OCI-LY3 (cell line): Measurements from ENCODE around the gene ATP6V1A.
A peak's percentile ranks its signal among the peaks of the same experiment; 100 is the strongest.

Source experiments
- H2AFZ ChIP-seq: fragments of 200-600, 300-600 bp; shearing (Covaris generic); 2 replicates; pipeline ENCODE4 v1.6.0; 2014; ENCODE audit warnings: antibody characterized with exemption, low read depth, low read length
- H3K27ac ChIP-seq: fragments of 200-600, 300-600 bp; sonication (generic); 2 replicates; pipeline ENCODE4 v1.5.1; 2014; ENCODE audit warnings: mild to moderate bottlenecking, low read length, moderate library complexity, mixed read lengths
- H3K27me3 ChIP-seq: fragments of 200-600, 300-600 bp; sonication (generic); 2 replicates; pipeline ENCODE4 v1.6.1; 2014; ENCODE audit warnings: low read depth, low read length, mixed read lengths
- H3K36me3 ChIP-seq: fragments of 200-600, 300-600 bp; sonication (generic); replicated peaks from 2 replicates; pipeline ENCODE3; 2014; ENCODE audit warnings: low read depth, low read length, mixed read lengths
- H3K4me1 ChIP-seq: fragments of 300-600, 200-600 bp; sonication (generic); 2 replicates; pipeline ENCODE4 v1.6.1; 2014; ENCODE audit warnings: low read length, mixed read lengths
- H3K4me2 ChIP-seq: fragments of 200-600, 300-600 bp; sonication (generic); 2 replicates; pipeline ENCODE4 v1.6.1; 2014; ENCODE audit warnings: low read length, mixed read lengths
- H3K4me3 ChIP-seq: fragments of 300-600, 200-600 bp; sonication (generic); 2 replicates; pipeline ENCODE4 v1.5.1; 2014; ENCODE audit warnings: antibody characterized with exemption, mild to moderate bottlenecking, low read length, moderate library complexity
- H3K79me2 ChIP-seq: fragments of 300-600, 200-600 bp; shearing (Covaris generic); 2 replicates; pipeline ENCODE4 v1.6.1; 2014; ENCODE audit warnings: mild to moderate bottlenecking, low read length, mixed read lengths
- H3K9ac ChIP-seq: fragments of 300-600, 200-600 bp; shearing (Covaris generic); 2 replicates; pipeline ENCODE4 v1.6.0; 2014; ENCODE audit warnings: mild to moderate bottlenecking, low read length, moderate library complexity
- H3K9me3 ChIP-seq: fragments of 200-600, 300-600 bp; shearing (Covaris generic); 2 replicates; pipeline ENCODE4 v1.6.1; 2014; ENCODE audit warnings: low read length, mixed read lengths; ENCODE audit not compliant: insufficient read depth
- H4K20me1 ChIP-seq: fragments of 200-600, 300-600 bp; sonication (generic); 2 replicates; pipeline ENCODE4 v1.6.1; 2016; ENCODE audit warnings: low read length, mixed read lengths; ENCODE audit not compliant: insufficient read depth
- CTCF ChIP-seq: fragments of 200-600, 300-600 bp; sonication (generic); IDR thresholded peaks from 2 replicates; pipeline ENCODE4 v1.5.1; 2014; ENCODE audit warnings: antibody characterized with exemption, low read length, low read depth
- EZH2phosphoT487 ChIP-seq: fragments of 200-600 bp; shearing (Covaris generic); IDR thresholded peaks from 2 replicates; pipeline ENCODE4 v1.6.1; 2018; ENCODE audit warnings: antibody characterized with exemption, mixed run types, low read depth

ATP6V1A gene

GRCh38 chr3:113753376-113753985 lies 6.6 kb downstream of the ATP6V1A start:
- H3K79me2 ChIP-seq: peaks cover 23% of the 10 kb centered on the region
- TF ChIP-seq EZH2phosphoT487 (no peak), CTCF (no peak)
- H3K9me3 ChIP-seq: peaks cover 4% of the 10 kb centered on the region
- peak overlapping the region; percentile 72; the same call in 1 of the 2 replicates for H3K4me2 ChIP-seq
- H3K36me3 ChIP-seq: peaks cover 5% of the 10 kb centered on the region
- no peak overlapping the region for H3K9ac ChIP-seq
- no peaks in the 10 kb centered on the region for H3K27me3 ChIP-seq
- peaks cover 27% of the 10 kb centered on the region for H3K4me1 ChIP-seq
- H3K4me3 ChIP-seq: no peak overlapping the region
- H4K20me1 ChIP-seq: no peaks in the 10 kb centered on the region
- no peak overlapping the region for H2AFZ ChIP-seq
- no peak overlapping the region for H3K27ac ChIP-seq

GRCh38 chr3:113754494-113755159 lies 7.8 kb downstream of the ATP6V1A start:
- peaks cover 16% of the 10 kb centered on the region for H3K4me1 ChIP-seq
- peak overlapping the region; percentile 60 for H3K4me3 ChIP-seq
- peak overlapping the region; percentile 51 for H3K27ac ChIP-seq
- peaks cover 7% of the 10 kb centered on the region for H3K9me3 ChIP-seq
- H3K4me2 ChIP-seq: peak overlapping the region; percentile 72
- peaks cover 9% of the 10 kb centered on the region for H3K36me3 ChIP-seq
- TF ChIP-seq CTCF (no peak), EZH2phosphoT487 (no peak)
- peak overlapping the region; percentile 51 for H2AFZ ChIP-seq
- peak overlapping the region; percentile 31 for H3K9ac ChIP-seq
- no peaks in the 10 kb centered on the region for H3K27me3 ChIP-seq
- no peaks in the 10 kb centered on the region for H4K20me1 ChIP-seq
- peaks cover 16% of the 10 kb centered on the region; the same call in 1 of the 2 replicates for H3K79me2 ChIP-seq

GRCh38 chr3:113758389-113759024 lies 11.7 kb downstream of the ATP6V1A start:
- TF ChIP-seq EZH2phosphoT487 (no peak), CTCF (no peak)
- Histone ChIP-seq H3K4me2 (no peak overlapping the region), H4K20me1 (no peaks in the 10 kb centered on the region), H3K36me3 (peaks cover 9% of the 10 kb centered on the region), H3K27ac (no peak overlapping the region), H3K9me3 (peaks cover 7% of the 10 kb centered on the region), H2AFZ (no peak overlapping the region), H3K4me3 (no peak overlapping the region), H3K4me1 (peaks cover 16% of the 10 kb centered on the region), H3K79me2 (peaks cover 9% of the 10 kb centered on the region; the same call in 1 of the 2 replicates), H3K9ac (no peak overlapping the region), H3K27me3 (no peaks in the 10 kb centered on the region)

- Histone ChIP-seq H3K79me2 (no peaks in the 10 kb centered on the region), H3K4me1 (no peaks in the 10 kb centered on the region), H3K9me3 (no peaks in the 10 kb centered on the region), H3K4me2 (no peak overlapping the region), H3K9ac (no peak overlapping the region), H2AFZ (no peak overlapping the region), H3K27ac (no peak overlapping the region), H4K20me1 (no peaks in the 10 kb centered on the region), H3K4me3 (no peak overlapping the region), H3K36me3 (no peaks in the 10 kb centered on the region), H3K27me3 (no peaks in the 10 kb centered on the region)
- TF ChIP-seq EZH2phosphoT487 (no peak), CTCF (no peak)
Measured at GRCh38 chr3:113764698-113765097, 17.9 kb downstream of the ATP6V1A start.
